ENCODE data around the gene PDCD4. TPM values are rescaled to one million over a fixed set of nuclear protein-coding genes. Genes with fewer than 3 reads are reported as not detected.
"Not testable (repeated sequence)": the region's sequence is repeated elsewhere in the genome, so short reads cannot be mapped to it uniquely, and the experiment has no call there.

The PDCD4 gene
- total and polyA plus RNA-seq, 2 of the 13 experiments (the other 11 are each of a cell fraction or from before 2014, with no cell fraction given), result 22.8 to 56.2 TPM

DNA sequence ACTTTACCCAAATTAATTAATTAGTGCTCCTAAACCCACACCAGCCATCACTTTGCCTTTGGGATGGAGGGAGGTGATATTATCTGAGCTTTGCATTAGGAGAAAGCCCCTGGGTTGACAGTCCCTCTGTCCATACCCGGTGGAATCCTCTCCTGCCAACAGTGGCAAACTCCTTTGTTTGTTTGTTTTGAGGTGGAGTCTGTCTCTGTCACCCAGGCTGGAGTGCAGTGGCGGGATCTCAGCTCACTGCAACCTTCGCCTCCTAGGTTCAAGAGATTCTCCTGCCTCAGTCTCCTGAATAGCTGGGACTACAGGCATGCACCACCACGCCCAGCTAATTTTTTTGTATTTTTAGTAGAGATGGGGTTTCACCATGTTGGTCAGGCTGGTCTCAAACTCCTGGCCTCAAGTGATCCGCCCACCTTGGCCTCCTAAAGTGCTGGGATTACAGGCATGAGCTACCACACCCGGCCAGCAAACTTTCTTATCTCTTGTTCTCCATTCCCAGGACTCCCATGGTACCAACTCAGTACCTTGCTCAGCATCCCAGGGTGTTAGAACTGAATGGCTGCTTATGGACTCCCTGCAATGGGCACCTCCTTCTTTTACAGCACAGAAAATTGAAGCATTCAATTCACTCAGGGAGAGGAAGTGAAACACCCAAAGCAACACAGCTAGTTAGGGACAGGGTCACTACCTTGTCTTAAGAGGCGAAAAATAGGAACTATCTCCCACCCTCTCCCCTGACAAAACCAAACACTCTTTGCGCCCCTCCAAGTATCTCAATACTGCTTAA, 4.5 kb upstream of the PDCD4 start:
- in situ Hi-C loops (cut with HindIII; ENCODE audit: extremely low pct_ligation_motif_present, low pct_unique_long_range_greater_than_20kb); CTCF ChIA-PET (ENCODE audit: low intra/inter-chr PET ratio, low total read pairs); ATAC-seq; H3K27me3 ChIP-seq (ENCODE audit: control insufficient read depth in 1 of 2, insufficient read depth in 2 of 2, low read length in 2 of 2); H3K9me3 ChIP-seq (ENCODE audit: low read length); H3K4me3 ChIP-seq (replicated peaks in 1 of 3; ENCODE audit: insufficient read depth in 1 of 3, low read depth in 2 of 3, low read length in 3 of 3); intact Hi-C loops (cut with micrococcal nuclease; ENCODE audit: unreplicated experiment); H3K27ac ChIP-seq (ENCODE audit: extremely low read length, insufficient read depth, low read length); H3K4me2 ChIP-seq (ENCODE audit: low read depth, low read length); H3K9ac ChIP-seq (ENCODE audit: insufficient read depth, low read depth, low read length); H4K20me1 ChIP-seq (ENCODE audit: insufficient read depth, low read length); BruUV-seq (replicated peaks); FAIRE-seq; H3K79me2 ChIP-seq (ENCODE audit: insufficient read depth, low read length); DNase-seq (ENCODE audit: low spot score); H2AFZ ChIP-seq (ENCODE audit: low read length); H3K36me3 ChIP-seq (replicated peaks in 1 of 2; ENCODE audit: control insufficient read depth in 1 of 2, insufficient read depth in 2 of 2, low read length in 2 of 2): not testable (repeated sequence)
- 0 out of 2 replicates have a peak, but pooled peaks have one; percentile 22 for TF ChIP-seq SAP130 (CRISPR knock-in tag; IDR thresholded peaks at IDR 0.05; ENCODE audit: low read depth)
- 0 out of 2 replicates have a peak, but pooled peaks have one; percentile 11 for TF ChIP-seq SALL1 (CRISPR knock-in tag; IDR thresholded peaks at IDR 0.05)
- TF ChIP-seq ZNF441 (CRISPR knock-in tag; IDR thresholded peaks at IDR 0.05; ENCODE audit: borderline replicate concordance), result peak; percentile 98
- peaks cover 54% of the 10 kb centered on the region for H3K4me1 ChIP-seq (ENCODE audit: insufficient read depth, low read length)
- WGBS (ENCODE audit: low lambda C conversion rate), result 43% methylated on average over 8 of the region's 8 CpGs
- POLR2A ChIA-PET, result interaction anchor here (0.8 to 2.1 kb wide), 6 partner anchors 10 to 27 kb away, joined by 3 to 7 read pairs (median 4); no protein-coding TSS in a partner anchor

DNA sequence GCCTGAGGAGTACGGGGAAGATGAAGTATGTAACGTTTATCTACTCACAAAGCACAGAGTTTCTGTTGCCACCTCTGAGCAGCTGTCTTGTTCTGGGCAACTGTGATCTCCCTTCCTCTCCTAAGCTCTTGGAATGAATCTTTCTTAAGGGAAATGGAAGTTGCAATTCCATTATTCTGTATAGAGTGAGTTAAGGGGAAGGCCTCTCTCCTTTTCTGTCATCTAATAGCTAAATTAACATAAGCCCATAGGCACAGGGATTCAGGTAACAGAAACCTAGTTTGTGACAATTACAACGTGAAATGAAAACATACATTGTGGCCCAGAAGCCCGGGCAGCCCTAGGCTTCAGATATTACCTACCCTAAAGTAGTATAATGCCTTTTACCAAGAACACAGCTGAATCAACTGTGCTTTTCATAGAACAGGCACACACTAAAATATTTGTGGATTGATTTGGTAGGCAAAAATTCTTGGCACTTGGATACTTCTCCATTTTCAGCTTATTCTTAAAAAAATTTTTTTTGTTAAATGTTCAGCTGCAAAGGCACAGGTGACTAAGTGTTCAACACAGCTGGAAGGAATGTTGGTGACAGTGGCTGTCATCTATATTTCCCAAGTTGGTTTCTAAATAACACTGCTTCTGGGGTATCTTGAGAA, 3.8 kb upstream of the PDCD4 start:
- POLR2A ChIA-PET, result interaction anchor here (0.9 to 2.1 kb wide), 2 partner anchors 9 to 24 kb away, joined by 4 to 7 read pairs; no protein-coding TSS in a partner anchor
- 48% methylated on average over 4 of the region's 4 CpGs for WGBS (ENCODE audit: low lambda C conversion rate)
- Histone ChIP-seq H2AFZ (ENCODE audit: low read length) (no peak overlapping the region), H3K9me3 (ENCODE audit: low read length) (no peaks in the 10 kb centered on the region), H3K9ac (ENCODE audit: insufficient read depth, low read depth, low read length) (no peak overlapping the region), H3K4me2 (ENCODE audit: low read depth, low read length) (no peak overlapping the region), H3K4me3 (replicated peaks in 1 of 3; ENCODE audit: insufficient read depth in 1 of 3, low read depth in 2 of 3, low read length in 3 of 3) (no peak overlapping the region), H3K27ac (ENCODE audit: extremely low read length, insufficient read depth, low read length) (no peak overlapping the region), H3K36me3 (replicated peaks in 1 of 2; ENCODE audit: control insufficient read depth in 1 of 2, insufficient read depth in 2 of 2, low read length in 2 of 2) (no peaks in the 10 kb centered on the region), H4K20me1 (ENCODE audit: insufficient read depth, low read length) (no peaks in the 10 kb centered on the region), H3K79me2 (ENCODE audit: insufficient read depth, low read length) (peaks cover 4% of the 10 kb centered on the region), H3K27me3 (ENCODE audit: control insufficient read depth in 1 of 2, insufficient read depth in 2 of 2, low read length in 2 of 2) (no peaks in the 10 kb centered on the region), H3K4me1 (ENCODE audit: insufficient read depth, low read length) (peaks cover 54% of the 10 kb centered on the region)
- BruUV-seq (replicated peaks), result no TSS peak
- in situ Hi-C loops (cut with HindIII; ENCODE audit: extremely low pct_ligation_motif_present, low pct_unique_long_range_greater_than_20kb) (no loop called here), intact Hi-C loops (cut with micrococcal nuclease; ENCODE audit: unreplicated experiment) (no loop called here)
- no peak for FAIRE-seq
- CTCF ChIA-PET (ENCODE audit: low intra/inter-chr PET ratio, low total read pairs), result no interaction called here
- ATAC-seq, result no peak
- DNase-seq (ENCODE audit: low spot score), result no peak
- no peak for TF ChIP-seq ZNF552 (CRISPR knock-in tag; IDR thresholded peaks at IDR 0.05; ENCODE audit: borderline replicate concordance)
- TF ChIP-seq, protein P1, sequence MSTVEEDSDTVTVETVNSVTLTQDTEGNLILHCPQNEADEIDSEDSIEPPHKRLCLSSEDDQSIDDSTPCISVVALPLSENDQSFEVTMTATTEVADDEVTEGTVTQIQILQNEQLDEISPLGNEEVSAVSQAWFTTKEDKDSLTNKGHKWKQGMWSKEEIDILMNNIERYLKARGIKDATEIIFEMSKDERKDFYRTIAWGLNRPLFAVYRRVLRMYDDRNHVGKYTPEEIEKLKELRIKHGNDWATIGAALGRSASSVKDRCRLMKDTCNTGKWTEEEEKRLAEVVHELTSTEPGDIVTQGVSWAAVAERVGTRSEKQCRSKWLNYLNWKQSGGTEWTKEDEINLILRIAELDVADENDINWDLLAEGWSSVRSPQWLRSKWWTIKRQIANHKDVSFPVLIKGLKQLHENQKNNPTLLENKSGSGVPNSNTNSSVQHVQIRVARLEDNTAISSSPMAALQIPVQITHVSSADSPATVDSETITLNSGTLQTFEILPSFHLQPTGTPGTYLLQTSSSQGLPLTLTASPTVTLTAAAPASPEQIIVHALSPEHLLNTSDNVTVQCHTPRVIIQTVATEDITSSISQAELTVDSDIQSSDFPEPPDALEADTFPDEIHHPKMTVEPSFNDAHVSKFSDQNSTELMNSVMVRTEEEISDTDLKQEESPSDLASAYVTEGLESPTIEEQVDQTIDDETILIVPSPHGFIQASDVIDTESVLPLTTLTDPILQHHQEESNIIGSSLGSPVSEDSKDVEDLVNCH (CRISPR knock-in tag; IDR thresholded peaks at IDR 0.05), result no peak
- TF ChIP-seq, protein P2, sequence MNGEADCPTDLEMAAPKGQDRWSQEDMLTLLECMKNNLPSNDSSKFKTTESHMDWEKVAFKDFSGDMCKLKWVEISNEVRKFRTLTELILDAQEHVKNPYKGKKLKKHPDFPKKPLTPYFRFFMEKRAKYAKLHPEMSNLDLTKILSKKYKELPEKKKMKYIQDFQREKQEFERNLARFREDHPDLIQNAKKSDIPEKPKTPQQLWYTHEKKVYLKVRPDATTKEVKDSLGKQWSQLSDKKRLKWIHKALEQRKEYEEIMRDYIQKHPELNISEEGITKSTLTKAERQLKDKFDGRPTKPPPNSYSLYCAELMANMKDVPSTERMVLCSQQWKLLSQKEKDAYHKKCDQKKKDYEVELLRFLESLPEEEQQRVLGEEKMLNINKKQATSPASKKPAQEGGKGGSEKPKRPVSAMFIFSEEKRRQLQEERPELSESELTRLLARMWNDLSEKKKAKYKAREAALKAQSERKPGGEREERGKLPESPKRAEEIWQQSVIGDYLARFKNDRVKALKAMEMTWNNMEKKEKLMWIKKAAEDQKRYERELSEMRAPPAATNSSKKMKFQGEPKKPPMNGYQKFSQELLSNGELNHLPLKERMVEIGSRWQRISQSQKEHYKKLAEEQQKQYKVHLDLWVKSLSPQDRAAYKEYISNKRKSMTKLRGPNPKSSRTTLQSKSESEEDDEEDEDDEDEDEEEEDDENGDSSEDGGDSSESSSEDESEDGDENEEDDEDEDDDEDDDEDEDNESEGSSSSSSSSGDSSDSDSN (CRISPR knock-in tag; IDR thresholded peaks at IDR 0.05), result no peak
- TF ChIP-seq, protein P3, sequence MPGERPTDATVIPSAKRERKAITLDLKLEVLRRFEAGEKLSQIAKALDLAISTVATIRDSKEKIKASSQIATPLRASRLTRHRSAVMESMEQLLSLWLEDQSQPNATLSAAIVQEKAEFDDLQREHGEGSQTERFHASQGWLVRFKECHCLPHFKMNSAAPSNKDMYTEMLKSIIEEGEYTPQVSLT (CRISPR knock-in tag; IDR thresholded peaks at IDR 0.05; ENCODE audit: borderline replicate concordance, low read depth), result no peak
- no peak for TF ChIP-seq SUZ12 (IDR thresholded peaks at IDR 0.05; ENCODE audit: low read depth, low read length)
- TF ChIP-seq ZNF549 (CRISPR knock-in tag; IDR thresholded peaks at IDR 0.05), result no peak
- no peak for TF ChIP-seq KDM6A (CRISPR knock-in tag; IDR thresholded peaks at IDR 0.05; ENCODE audit: low read depth)
- TF ChIP-seq ZNF572 (CRISPR knock-in tag; IDR thresholded peaks at IDR 0.05), result no peak
